ENCODE measurements around the gene LRRC8A. TPM values are rescaled to one million over a fixed set of nuclear protein-coding genes. Genes with fewer than 3 reads are reported as not detected.
"Not testable (repeated sequence)": the region's sequence is repeated elsewhere in the genome, so short reads cannot be mapped to it uniquely, and the experiment has no call there.

Gene LRRC8A
- total RNA-seq, 1 experiment from 2014 or later, result 16.4 TPM

DNA sequence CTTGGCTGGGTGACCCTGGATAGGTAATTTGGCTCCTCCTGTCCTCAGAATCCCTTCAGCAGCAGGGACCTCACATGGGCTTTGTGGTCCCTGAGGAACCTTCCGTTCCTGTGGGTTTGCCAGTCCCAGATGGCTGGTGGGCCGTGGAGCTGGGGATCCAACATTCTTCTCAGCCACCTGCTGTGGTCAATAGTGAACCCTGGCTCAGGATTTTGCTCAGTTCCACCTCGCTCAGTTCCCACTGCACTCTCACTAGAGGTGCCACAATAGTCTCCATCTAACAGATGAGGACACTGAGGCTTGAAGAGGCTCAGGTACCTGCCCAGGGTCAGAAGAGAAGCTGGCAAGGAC is 35.3 kb upstream of the LRRC8A start:
- ATAC-seq, result no peak
- POLR2A ChIA-PET, result no interaction called here
- no peak for DNase-seq (ENCODE audit: low read depth, low spot score)
- TF ChIP-seq POLR2AphosphoS5 (IDR thresholded peaks at IDR 0.05; ENCODE audit: low read depth, low read length) (no peak), TCF7L2 (IDR thresholded peaks at IDR 0.05; ENCODE audit: low read depth, low read length) (no peak)
- TF ChIP-seq, protein P1, sequence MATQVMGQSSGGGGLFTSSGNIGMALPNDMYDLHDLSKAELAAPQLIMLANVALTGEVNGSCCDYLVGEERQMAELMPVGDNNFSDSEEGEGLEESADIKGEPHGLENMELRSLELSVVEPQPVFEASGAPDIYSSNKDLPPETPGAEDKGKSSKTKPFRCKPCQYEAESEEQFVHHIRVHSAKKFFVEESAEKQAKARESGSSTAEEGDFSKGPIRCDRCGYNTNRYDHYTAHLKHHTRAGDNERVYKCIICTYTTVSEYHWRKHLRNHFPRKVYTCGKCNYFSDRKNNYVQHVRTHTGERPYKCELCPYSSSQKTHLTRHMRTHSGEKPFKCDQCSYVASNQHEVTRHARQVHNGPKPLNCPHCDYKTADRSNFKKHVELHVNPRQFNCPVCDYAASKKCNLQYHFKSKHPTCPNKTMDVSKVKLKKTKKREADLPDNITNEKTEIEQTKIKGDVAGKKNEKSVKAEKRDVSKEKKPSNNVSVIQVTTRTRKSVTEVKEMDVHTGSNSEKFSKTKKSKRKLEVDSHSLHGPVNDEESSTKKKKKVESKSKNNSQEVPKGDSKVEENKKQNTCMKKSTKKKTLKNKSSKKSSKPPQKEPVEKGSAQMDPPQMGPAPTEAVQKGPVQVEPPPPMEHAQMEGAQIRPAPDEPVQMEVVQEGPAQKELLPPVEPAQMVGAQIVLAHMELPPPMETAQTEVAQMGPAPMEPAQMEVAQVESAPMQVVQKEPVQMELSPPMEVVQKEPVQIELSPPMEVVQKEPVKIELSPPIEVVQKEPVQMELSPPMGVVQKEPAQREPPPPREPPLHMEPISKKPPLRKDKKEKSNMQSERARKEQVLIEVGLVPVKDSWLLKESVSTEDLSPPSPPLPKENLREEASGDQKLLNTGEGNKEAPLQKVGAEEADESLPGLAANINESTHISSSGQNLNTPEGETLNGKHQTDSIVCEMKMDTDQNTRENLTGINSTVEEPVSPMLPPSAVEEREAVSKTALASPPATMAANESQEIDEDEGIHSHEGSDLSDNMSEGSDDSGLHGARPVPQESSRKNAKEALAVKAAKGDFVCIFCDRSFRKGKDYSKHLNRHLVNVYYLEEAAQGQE (IDR thresholded peaks at IDR 0.05; ENCODE audit: insufficient read depth in 1 of 2, low read depth in 2 of 2, low read length in 1 of 2), result no peak
- Histone ChIP-seq H3K9me3 (ENCODE audit: control insufficient read depth, insufficient read depth, low read depth, low read length) (no peaks in the 10 kb centered on the region), H3K27me3 (ENCODE audit: control insufficient read depth, insufficient read depth, low read length) (no peaks in the 10 kb centered on the region), H3K4me3 (ENCODE audit: low read depth in 2 of 2, low read length in 2 of 2) (no peak overlapping the region), H3K4me1 (ENCODE audit: control insufficient read depth, insufficient read depth, low read length) (no peaks in the 10 kb centered on the region), H3K27ac (ENCODE audit: low read length) (no peak overlapping the region), H3K36me3 (ENCODE audit: control insufficient read depth, insufficient read depth, low read length) (no peaks in the 10 kb centered on the region)
- in situ Hi-C loops (cut with HindIII; ENCODE audit: low pct_unique_long_range_greater_than_20kb, low sequenced_read_pairs) (no loop called here), intact Hi-C loops (cut with micrococcal nuclease; ENCODE audit: unreplicated experiment) (no loop called here)
- CTCF ChIA-PET, result interaction anchor here (0.5 kb wide), 1 partner anchor 102 kb away, joined by 5 read pairs; no protein-coding TSS in a partner anchor
- no TSS peak for BruUV-seq (replicated peaks)

DNA sequence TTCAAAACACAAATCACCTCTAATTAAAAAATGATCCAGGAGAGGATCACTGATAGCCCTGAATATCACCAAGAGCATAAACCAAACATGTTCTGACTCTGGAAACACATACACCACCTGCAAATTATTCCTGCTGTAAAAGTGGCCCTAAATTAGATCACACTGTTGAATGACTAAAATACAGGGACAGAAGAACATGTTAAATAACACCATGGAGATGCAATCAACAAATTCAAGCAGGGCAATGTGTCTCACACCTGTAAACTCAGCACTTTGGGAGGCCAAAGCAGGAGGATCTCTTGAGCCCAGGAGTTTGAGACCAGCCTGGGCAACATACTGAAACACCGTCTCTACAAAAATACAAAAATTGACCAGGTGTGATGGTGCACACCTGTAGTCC is 34.1 kb upstream of the LRRC8A start:
- Histone ChIP-seq H3K27ac (ENCODE audit: low read length) (no peak overlapping the region), H3K36me3 (ENCODE audit: control insufficient read depth, insufficient read depth, low read length) (no peaks in the 10 kb centered on the region), H3K9me3 (ENCODE audit: control insufficient read depth, insufficient read depth, low read depth, low read length) (no peaks in the 10 kb centered on the region), H3K4me1 (ENCODE audit: control insufficient read depth, insufficient read depth, low read length) (no peaks in the 10 kb centered on the region), H3K27me3 (ENCODE audit: control insufficient read depth, insufficient read depth, low read length) (no peaks in the 10 kb centered on the region), H3K4me3 (ENCODE audit: low read depth in 2 of 2, low read length in 2 of 2) (no peak overlapping the region)
- no TSS peak for BruUV-seq (replicated peaks)
- ChIA-PET CTCF (no interaction called here), POLR2A (no interaction called here)
- ATAC-seq, result no peak
- TF ChIP-seq SIN3A (IDR thresholded peaks at IDR 0.05; ENCODE audit: borderline replicate concordance, insufficient read depth, low read depth, low read length) (no peak), TCF7L2 (IDR thresholded peaks at IDR 0.05; ENCODE audit: low read depth, low read length) (no peak), POLR2AphosphoS5 (IDR thresholded peaks at IDR 0.05; ENCODE audit: low read depth, low read length) (no peak)
- TF ChIP-seq, protein P1 (IDR thresholded peaks at IDR 0.05; ENCODE audit: insufficient read depth in 1 of 2, low read depth in 2 of 2, low read length in 1 of 2), result no peak
- TF ChIP-seq, protein P2, sequence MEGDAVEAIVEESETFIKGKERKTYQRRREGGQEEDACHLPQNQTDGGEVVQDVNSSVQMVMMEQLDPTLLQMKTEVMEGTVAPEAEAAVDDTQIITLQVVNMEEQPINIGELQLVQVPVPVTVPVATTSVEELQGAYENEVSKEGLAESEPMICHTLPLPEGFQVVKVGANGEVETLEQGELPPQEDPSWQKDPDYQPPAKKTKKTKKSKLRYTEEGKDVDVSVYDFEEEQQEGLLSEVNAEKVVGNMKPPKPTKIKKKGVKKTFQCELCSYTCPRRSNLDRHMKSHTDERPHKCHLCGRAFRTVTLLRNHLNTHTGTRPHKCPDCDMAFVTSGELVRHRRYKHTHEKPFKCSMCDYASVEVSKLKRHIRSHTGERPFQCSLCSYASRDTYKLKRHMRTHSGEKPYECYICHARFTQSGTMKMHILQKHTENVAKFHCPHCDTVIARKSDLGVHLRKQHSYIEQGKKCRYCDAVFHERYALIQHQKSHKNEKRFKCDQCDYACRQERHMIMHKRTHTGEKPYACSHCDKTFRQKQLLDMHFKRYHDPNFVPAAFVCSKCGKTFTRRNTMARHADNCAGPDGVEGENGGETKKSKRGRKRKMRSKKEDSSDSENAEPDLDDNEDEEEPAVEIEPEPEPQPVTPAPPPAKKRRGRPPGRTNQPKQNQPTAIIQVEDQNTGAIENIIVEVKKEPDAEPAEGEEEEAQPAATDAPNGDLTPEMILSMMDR (IDR thresholded peaks at IDR 0.05), result no peak
- DNase-seq (ENCODE audit: low read depth, low spot score), result no peak
- intact Hi-C loops (cut with micrococcal nuclease; ENCODE audit: unreplicated experiment) (no loop called here), in situ Hi-C loops (cut with HindIII; ENCODE audit: low pct_unique_long_range_greater_than_20kb, low sequenced_read_pairs) (no loop called here)

DNA sequence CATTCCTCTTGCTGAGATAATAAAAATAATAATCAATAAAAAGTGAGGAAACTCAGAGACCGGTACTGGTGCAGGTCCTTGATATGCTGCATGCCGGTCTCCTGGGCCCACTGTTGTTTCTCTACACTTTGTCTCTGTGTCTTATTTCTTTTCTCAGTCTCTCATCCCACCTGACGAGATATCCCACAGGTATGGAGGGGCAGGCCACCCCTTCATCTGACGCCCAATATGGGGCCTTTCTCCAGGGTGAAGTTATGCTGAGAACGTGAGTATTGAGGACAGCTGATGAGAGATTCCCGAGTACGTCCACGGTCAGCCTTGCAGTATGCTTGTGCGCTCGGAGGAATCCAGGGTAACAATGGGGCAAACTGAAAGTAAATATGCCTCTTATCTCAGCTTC is 30.9 kb upstream of the LRRC8A start:
- DNase-seq (ENCODE audit: low read depth, low spot score); H3K27me3 ChIP-seq (ENCODE audit: control insufficient read depth, insufficient read depth, low read length); H3K36me3 ChIP-seq (ENCODE audit: control insufficient read depth, insufficient read depth, low read length); in situ Hi-C loops (cut with HindIII; ENCODE audit: low pct_unique_long_range_greater_than_20kb, low sequenced_read_pairs); BruUV-seq (replicated peaks); H3K27ac ChIP-seq (ENCODE audit: low read length); POLR2A ChIA-PET; intact Hi-C loops (cut with micrococcal nuclease; ENCODE audit: unreplicated experiment); H3K4me3 ChIP-seq (ENCODE audit: low read depth in 2 of 2, low read length in 2 of 2); H3K9me3 ChIP-seq (ENCODE audit: control insufficient read depth, insufficient read depth, low read depth, low read length); ATAC-seq; H3K4me1 ChIP-seq (ENCODE audit: control insufficient read depth, insufficient read depth, low read length); CTCF ChIA-PET: not testable (repeated sequence)
